Inferior parietal cortex (tissue), 1 donor: ENCODE data around the gene GAPDHS.
A peak's percentile ranks its signal among the peaks of the same experiment; 100 is the strongest.

Experiments
- DNase-seq: peaks from one replicate; pipeline ENCODE4 v3.0.0-alpha.2; 2016; ENCODE audit errors: extremely low spot score

GAPDHS gene

DNA sequence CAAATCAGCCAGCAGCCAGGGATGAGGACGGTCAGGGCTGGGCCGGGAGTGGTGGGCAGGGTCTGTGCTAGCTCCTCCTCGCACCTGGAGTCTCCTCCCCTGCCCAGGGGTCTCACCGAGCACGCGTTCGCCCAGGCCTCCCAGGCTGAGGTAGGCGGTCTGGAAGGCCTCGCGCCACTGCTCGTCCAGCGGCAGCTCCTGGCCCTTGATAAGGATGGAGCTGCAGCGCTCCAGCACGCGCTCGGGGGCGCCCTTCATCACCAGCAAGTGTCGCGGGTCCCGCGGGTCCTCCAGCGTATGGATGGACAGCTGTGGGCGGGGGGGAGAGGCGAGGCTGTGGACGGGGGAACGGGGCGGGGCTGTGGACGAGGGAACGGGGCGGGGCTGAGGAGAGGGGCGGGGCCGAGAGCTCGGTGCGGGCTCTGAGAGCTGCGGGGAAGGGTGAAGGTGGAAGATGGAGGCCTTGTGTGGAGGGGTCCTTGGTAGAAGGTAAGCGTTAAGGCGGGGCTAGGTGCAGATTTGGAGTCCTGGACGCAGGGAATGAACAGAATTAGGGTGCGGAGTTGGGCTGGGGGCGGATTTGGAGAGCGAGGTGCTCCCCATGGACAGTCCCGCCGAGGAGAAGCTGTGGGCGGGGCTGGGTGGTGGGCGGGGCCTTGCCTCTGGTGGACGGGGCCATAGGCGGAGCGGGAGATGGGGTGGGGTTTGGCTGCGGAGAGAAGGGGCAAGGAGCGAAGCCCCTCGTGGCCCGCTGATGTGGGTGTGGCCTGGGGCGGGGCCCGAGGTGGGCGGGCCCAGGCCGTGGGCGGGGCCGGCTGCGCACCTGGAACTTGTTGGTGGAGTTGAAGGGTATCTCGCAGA, 24.5 kb downstream of the GAPDHS start:
- no peak for DNase-seq

- DNase-seq: no peak
These were observed 25.4 kb downstream of the GAPDHS start for GRCh38 chr19:35558400-35559280.

DNA sequence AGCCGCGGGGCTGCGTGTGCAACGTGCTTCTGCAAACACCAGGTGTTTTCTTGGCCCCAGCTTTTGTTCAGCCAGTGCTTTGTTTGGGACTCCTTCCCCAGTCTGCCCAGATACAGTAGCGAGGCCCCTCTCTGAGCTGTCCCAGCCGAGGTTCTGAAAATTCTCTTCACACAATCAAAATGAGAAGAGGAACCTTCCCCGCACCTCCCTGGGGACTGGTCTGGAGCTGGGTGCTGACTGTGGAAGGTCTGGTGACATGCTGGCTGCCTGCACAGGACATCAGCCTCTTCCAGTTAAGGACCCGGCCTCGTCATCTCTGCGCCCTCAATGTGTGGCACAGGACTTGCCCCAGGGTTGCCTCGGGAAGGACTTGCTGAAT, 26.0 kb downstream of the GAPDHS start:
- no peak for DNase-seq

DNA sequence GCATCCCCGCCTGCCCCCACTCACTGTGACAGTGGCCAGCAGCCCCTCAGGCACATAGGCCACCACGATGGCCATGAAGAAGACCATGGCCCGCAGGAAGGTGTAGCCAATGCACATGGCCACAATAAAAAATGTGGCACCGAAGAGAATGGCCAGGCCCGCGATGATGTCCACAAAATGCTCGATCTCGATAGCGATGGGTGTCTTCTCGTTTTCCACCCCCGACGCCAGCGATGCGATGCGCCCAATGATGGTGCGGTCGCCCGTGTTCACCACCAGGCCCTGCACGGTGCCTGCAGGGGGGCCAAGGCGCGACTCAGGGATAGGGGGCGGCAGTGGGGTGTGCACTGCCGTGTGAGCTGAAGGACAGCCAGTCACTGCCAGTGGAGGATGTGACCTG, 26.5 kb downstream of the GAPDHS start:
- no peak for DNase-seq

GRCh38 chr19:35560271-35560670, 27.0 kb downstream of the GAPDHS start:
- no peak for DNase-seq

- no peak for DNase-seq
These were observed 27.4 kb downstream of the GAPDHS start for GRCh38 chr19:35560677-35561076.

DNA sequence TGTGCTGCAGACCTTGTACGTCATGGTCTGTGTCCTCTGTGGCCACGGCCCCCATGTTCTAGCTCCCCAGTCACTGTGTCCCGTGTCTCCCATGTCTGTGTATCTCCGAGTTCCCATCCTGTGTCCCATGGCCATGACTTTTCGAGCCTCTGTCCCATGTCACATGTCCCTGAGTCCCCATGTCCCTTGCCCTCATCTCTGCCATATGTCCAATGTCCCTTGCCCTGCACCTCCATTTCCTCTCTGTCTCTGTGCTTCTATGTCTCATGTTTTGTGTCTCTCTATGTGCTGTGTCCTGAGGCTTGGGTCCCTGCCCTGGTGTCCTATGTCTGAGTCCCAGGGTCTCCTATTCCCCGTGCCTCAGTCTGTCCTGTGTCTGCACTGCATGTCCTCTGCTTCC, 28.2 kb downstream of the GAPDHS start:
- no peak for DNase-seq

DNA sequence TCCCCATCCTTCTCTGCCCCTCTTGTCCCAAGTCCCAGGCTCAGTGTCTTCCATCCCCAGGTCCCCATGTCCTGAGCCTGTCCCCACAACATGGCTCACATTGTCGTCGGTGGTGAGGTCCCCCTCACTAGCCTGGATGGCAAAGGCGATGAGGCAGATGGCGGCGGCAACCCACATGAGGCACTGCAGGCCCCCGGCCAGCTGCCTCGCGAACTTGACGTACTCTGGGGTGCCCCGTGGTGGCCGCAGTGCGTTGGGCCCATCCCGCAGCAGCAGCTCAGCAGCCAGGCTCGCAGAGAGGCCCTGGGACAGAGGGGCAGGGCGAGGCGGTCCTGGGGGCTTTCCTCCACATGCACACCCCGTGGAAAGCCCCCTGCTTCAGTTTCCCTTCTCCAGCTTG, 29.1 kb downstream of the GAPDHS start:
- DNase-seq: no peak

DNA sequence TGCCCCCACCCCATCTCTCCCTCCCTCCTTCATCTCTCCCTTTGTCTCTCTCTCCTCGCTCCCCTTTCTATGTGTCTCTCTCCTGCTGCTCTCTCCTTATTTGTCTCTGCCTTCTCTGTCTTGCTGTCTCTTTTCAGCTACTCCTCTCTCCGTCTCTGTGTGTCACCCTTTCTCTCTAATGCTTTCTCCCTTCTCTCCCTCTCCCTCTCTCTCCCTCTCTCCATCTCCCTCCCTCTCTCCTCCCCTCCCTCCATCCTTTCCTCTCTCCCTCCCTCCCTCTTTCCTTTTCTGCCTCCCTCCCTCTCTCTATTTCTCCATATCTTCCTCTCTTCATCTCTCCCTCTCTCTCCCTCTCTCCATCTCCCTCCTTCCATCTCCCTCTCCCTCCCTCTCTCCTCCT, 29.5 kb downstream of the GAPDHS start:
- no peak for DNase-seq

GRCh38 chr19:35563207-35563829, 30.1 kb downstream of the GAPDHS start, which contains the start of gene ATP4A:
ATP4A (minus strand) TSS chr19:35563658; CDS start chr19:35563629, 29 bp downstream.
- no peak for DNase-seq

GRCh38 chr19:35565016-35565856, 32.0 kb downstream of the GAPDHS start:
- DNase-seq: no peak

DNA sequence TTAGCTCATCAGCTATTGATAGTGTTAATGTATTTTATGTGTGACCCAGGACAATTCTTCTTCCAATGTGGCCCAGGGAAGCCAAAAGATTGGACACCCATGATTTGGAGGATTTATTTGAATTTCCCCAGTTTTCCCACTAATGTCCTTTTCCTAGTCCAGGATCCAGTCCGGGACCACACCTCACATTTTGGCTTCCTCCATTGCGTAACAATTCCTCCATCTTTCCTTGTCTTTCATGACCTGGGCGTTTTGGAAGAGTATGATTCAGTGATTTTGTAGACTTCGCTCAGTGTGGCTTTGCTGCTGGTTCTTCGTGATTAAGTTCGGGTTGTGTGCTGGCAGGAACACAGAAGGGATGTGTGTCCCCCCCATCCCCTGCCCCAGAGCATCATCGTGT, 33.5 kb downstream of the GAPDHS start:
- DNase-seq: no peak

GRCh38 chr19:35569281-35569781, 36.1 kb downstream of the GAPDHS start:
- no peak for DNase-seq

- DNase-seq: no peak
These were observed 38.2 kb downstream of the GAPDHS start for GRCh38 chr19:35571406-35571965.

GRCh38 chr19:35577918-35578317, 44.7 kb downstream of the GAPDHS start:
- DNase-seq: no peak

GRCh38 chr19:35578707-35579106, 45.5 kb downstream of the GAPDHS start:
- DNase-seq: no peak

GRCh38 chr19:35582760-35583159, 49.5 kb downstream of the GAPDHS start:
- no peak for DNase-seq

DNA sequence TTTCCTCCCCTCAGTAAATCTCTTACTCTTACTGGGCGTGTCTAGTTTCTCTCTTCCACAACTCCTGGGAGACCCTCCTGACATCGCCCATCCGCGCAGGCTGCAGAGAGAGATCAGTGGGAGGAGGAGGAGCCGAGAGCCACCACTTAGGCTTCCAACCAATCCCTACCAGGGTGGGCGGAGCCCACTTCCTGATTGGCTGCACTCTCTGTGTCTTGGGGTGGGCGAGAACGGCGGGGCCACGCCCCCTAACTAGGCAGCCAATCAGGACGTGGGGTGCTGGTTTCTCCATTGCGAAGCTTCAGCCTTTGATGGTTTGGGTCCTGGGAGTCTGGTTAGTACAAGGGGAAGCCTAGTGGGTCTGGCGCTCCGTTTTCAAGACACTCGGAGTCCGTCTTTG, 52.6 kb downstream of the GAPDHS start, which contains the start of gene PMIS2:
Gene PMIS2 (plus strand): TSS at position 326 of the 400 bp plus-strand sequence. CDS start 87 bp downstream, outside the sequence.
- DNase-seq: no peak

GRCh38 chr19:35587321-35587720, 54.1 kb downstream of the GAPDHS start:
- DNase-seq: no peak

DNA sequence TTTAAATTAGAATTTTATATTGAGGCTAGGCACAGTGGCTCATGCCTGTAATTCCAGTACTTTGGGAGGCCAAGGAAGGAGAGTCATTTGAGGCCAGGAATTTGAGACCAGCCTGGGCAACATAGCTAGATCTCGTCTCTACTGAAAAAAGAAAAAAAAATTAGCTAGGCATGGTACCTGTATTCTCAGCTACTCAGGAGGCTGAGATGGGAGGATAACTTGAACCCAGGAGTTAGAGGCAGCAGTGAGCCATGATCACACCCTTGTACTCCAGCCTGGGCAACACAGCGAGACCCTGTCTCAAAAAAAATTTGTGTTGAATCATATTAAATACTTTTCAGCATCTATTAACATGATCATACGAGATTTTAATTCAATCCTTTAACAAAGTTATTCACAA, 57.6 kb downstream of the GAPDHS start:
- no peak for DNase-seq

DNA sequence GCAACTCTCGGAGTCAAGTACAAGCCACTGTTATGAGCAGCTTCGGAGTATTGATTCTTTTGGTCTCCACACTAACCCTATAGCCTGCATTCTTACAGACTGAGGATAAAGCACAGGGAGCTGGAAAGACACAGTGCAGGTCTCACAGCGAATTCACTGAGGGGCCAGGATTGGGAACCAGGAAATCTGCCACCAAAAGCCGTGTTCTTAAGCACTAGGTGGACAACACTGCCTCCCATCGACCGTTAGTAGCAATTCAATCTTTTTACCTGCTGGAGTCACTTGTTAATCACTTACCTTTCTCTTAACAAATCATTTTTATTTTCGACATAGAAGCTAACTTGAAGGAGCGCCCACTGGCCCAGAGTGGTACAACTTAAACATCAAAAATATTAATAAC, 59.0 kb downstream of the GAPDHS start:
- DNase-seq: peak; percentile 20
